COR-L47 (cell line): ENCODE measurements around the gene PLA2G2F.
A peak's percentile ranks its signal among the peaks of the same experiment; 100 is the strongest.

Source experiments
- DNase-seq: peaks from one replicate; lab custom pipeline; 2025; lab: John Stamatoyannopoulos, UW

The PLA2G2F gene

GRCh38 chr1:20143318-20143717 lies 4.2 kb downstream of the PLA2G2F start:
- no peak for DNase-seq

GRCh38 chr1:20143734-20144565 lies 4.8 kb downstream of the PLA2G2F start:
- no peak for DNase-seq

GRCh38 chr1:20147846-20148570 lies 8.9 kb downstream of the PLA2G2F start:
- no peak for DNase-seq

GRCh38 chr1:20148571-20149500 lies 9.7 kb downstream of the PLA2G2F start:
- DNase-seq, result no peak

GRCh38 chr1:20149601-20150325 lies 10.6 kb downstream of the PLA2G2F start:
- DNase-seq, result no peak

GRCh38 chr1:20150326-20150705 lies 11.2 kb downstream of the PLA2G2F start:
- no peak for DNase-seq

GRCh38 chr1:20150969-20151368 lies 11.8 kb downstream of the PLA2G2F start:
- DNase-seq, result no peak

- peak; percentile 77 for DNase-seq
Observed at GRCh38 chr1:20151906-20152598, 12.9 kb downstream of the PLA2G2F start.

GRCh38 chr1:20152599-20152930 lies 13.4 kb downstream of the PLA2G2F start:
- DNase-seq, result no peak

GRCh38 chr1:20153000-20153418 lies 13.9 kb downstream of the PLA2G2F start:
- DNase-seq, result no peak

GRCh38 chr1:20154301-20154831 lies 15.2 kb downstream of the PLA2G2F start:
- no peak for DNase-seq

- no peak for DNase-seq
Observed at GRCh38 chr1:20158358-20159070, 19.4 kb downstream of the PLA2G2F start.

- no peak for DNase-seq
Observed at GRCh38 chr1:20160034-20160433, 20.9 kb downstream of the PLA2G2F start.

GRCh38 chr1:20164694-20165202 lies 25.6 kb downstream of the PLA2G2F start:
- no peak for DNase-seq

- no peak for DNase-seq
Observed at GRCh38 chr1:20165522-20165951, 26.4 kb downstream of the PLA2G2F start.

- no peak for DNase-seq
Observed at GRCh38 chr1:20166051-20166450, 26.9 kb downstream of the PLA2G2F start.

- no peak for DNase-seq
Observed at GRCh38 chr1:20167126-20167525, 28.0 kb downstream of the PLA2G2F start.

- DNase-seq, result no peak
Observed at GRCh38 chr1:20168564-20169491, 29.7 kb downstream of the PLA2G2F start.

GRCh38 chr1:20169932-20170331 lies 30.8 kb downstream of the PLA2G2F start:
- DNase-seq, result no peak
